H1 (cell line): ENCODE results near the gene SMAD7. TPM values are rescaled to one million over a fixed set of nuclear protein-coding genes. Genes with fewer than 3 reads are reported as not detected.

Experiments
- CTCF ChIA-PET: fragments of 300-600 bp; sonication (Branson Sonifier 250); formaldehyde crosslinking; loops from one replicate; lab custom pipeline; 2021; ENCODE audit not compliant: partially characterized antibody; lab: Charles Lee
- POLR2A ChIA-PET: fragments of 300-600 bp; sonication (Branson Sonifier 250); formaldehyde crosslinking; loops from one replicate; lab custom pipeline; 2021; ENCODE audit warnings: inconsistent platforms; ENCODE audit not compliant: partially characterized antibody; lab: Charles Lee
- DNase-seq, 2 experiments: peaks; one replicate each; pipeline versions ENCODE4 v3.0.0 to v3.0.0-alpha.2; 2010 to 2022; ENCODE audit warnings: low spot score in 2 of 2, low read depth in 1 of 2, mixed read lengths in 1 of 2
- FAIRE-seq: peaks from 2 replicates; lab custom pipeline; 2011; peaks lifted over from hg19 to GRCh38; lab: Jason Lieb, UNC
- H2AFZ ChIP-seq: 2 replicates; pipeline ENCODE4 v1.8.1; 2012; ENCODE audit warnings: low read length, inconsistent platforms
- H2AK5ac ChIP-seq: 2 replicates; pipeline ENCODE4 v1.6.1; 2013; ENCODE audit warnings: low read depth, low read length
- H2BK120ac ChIP-seq: replicated peaks from 2 replicates; pipeline ENCODE3; 2013; ENCODE audit warnings: low read depth, low read length, inconsistent platforms
- H2BK12ac ChIP-seq: 2 replicates; pipeline ENCODE4 v1.6.1; 2013; ENCODE audit warnings: low read depth, low read length
- H2BK15ac ChIP-seq: 2 replicates; pipeline ENCODE4 v1.6.1; 2013; ENCODE audit warnings: low read length
- H2BK20ac ChIP-seq: 2 replicates; pipeline ENCODE4 v1.6.1; 2013; ENCODE audit warnings: low read length
- H2BK5ac ChIP-seq: 2 replicates; pipeline ENCODE4 v1.6.1; 2013; ENCODE audit warnings: low read depth, low read length
- H3K14ac ChIP-seq: 2 replicates; pipeline ENCODE4 v1.6.1; 2013; ENCODE audit warnings: inconsistent platforms; ENCODE audit not compliant: insufficient read length
- H3K18ac ChIP-seq: 2 replicates; pipeline ENCODE4 v1.6.1; 2013; ENCODE audit warnings: low read length; ENCODE audit errors: extremely low read depth
- H3K23ac ChIP-seq: 2 replicates; pipeline ENCODE4 v1.6.1; 2013; ENCODE audit warnings: inconsistent platforms; ENCODE audit not compliant: insufficient read length
- H3K23me2 ChIP-seq: 2 replicates; pipeline ENCODE4 v1.6.1; 2013; ENCODE audit warnings: low read depth, low read length
- H3K27ac ChIP-seq: 2 replicates; pipeline ENCODE4 v1.6.1; 2011; ENCODE audit warnings: low read depth, low read length, inconsistent platforms
- H3K27me3 ChIP-seq, 4 experiments: replicated peaks in 1 of 4; 1 replicate in 1 of 4; 2 replicates in 3 of 4; pipeline versions ENCODE4 v1.6.1 to v1.8.1; 2011 to 2013; ENCODE audit warnings: low read length in 3 of 4, mild to moderate bottlenecking in 3 of 4, inconsistent platforms in 2 of 4, mixed read lengths in 2 of 4, moderate library complexity in 1 of 4; ENCODE audit not compliant: control insufficient read depth in 3 of 4, insufficient read depth in 3 of 4; ENCODE audit errors: extremely low read depth in 1 of 4
- H3K36me3 ChIP-seq, 4 experiments: 2 replicates each; pipeline versions ENCODE4 v1.6.1 to v1.8.1; 2011 to 2013; ENCODE audit warnings: mild to moderate bottlenecking in 4 of 4, low read length in 3 of 4, moderate library complexity in 2 of 4, control low read depth in 1 of 4, inconsistent platforms in 1 of 4; ENCODE audit not compliant: insufficient read depth in 4 of 4, control insufficient read depth in 2 of 4
- H3K4ac ChIP-seq: replicated peaks from 2 replicates; pipeline ENCODE3; 2013; ENCODE audit warnings: low read length, low read depth, mixed read lengths, inconsistent platforms; ENCODE audit not compliant: insufficient read length
- H3K4me1 ChIP-seq, 4 experiments: replicated peaks in 1 of 4; 1 replicate in 1 of 4; 2 replicates in 3 of 4; pipeline versions ENCODE4 v1.6.1 to v1.8.1; 2011 to 2013; ENCODE audit warnings: low read length in 3 of 4, inconsistent platforms in 2 of 4, mixed read lengths in 1 of 4; ENCODE audit not compliant: insufficient read depth in 4 of 4, control insufficient read depth in 3 of 4
- H3K4me2 ChIP-seq, 2 experiments: 2 replicates each; pipeline versions ENCODE4 v1.6.1 to v1.8.1; 2011 to 2013; ENCODE audit warnings: low read depth in 2 of 2, low read length in 2 of 2, control low read depth in 1 of 2, inconsistent platforms in 1 of 2, mild to moderate bottlenecking in 1 of 2; ENCODE audit not compliant: insufficient read depth in 1 of 2
- H3K4me3 ChIP-seq, 4 experiments: fragments of 200-600, 300-600 bp in 1 of 4; sonication (generic), shearing (Covaris generic), sonication (Bioruptor Twin) in 1 of 4; 2 replicates each; pipeline versions ENCODE4 v1.5.1 to v1.8.1; 2011 to 2016; ENCODE audit warnings: low read length in 4 of 4, low read depth in 3 of 4, control low read depth in 2 of 4, inconsistent platforms in 2 of 4, mild to moderate bottlenecking in 2 of 4, mixed read lengths in 1 of 4, moderate library complexity in 1 of 4; ENCODE audit not compliant: insufficient read depth in 2 of 4; ENCODE audit errors: extremely low read depth in 1 of 4
- H3K56ac ChIP-seq: replicated peaks from 2 replicates; pipeline ENCODE3; 2013; ENCODE audit warnings: low read depth, mild to moderate bottlenecking, mixed read lengths, low read length, inconsistent platforms; ENCODE audit not compliant: insufficient read length
- H3K79me1 ChIP-seq: 2 replicates; pipeline ENCODE4 v1.6.1; 2013; ENCODE audit warnings: low read depth, low read length, control low read depth
- H3K79me2 ChIP-seq, 2 experiments: 2 replicates each; pipeline versions ENCODE4 v1.6.1 to v1.8.1; 2012 to 2013; ENCODE audit warnings: low read length in 2 of 2, mild to moderate bottlenecking in 2 of 2, inconsistent platforms in 1 of 2; ENCODE audit not compliant: insufficient read depth in 2 of 2, control insufficient read depth in 1 of 2
- H3K9ac ChIP-seq, 4 experiments: replicated peaks in 1 of 4; 1 replicate in 1 of 4; 2 replicates in 3 of 4; pipeline versions ENCODE4 v1.6.1 to v1.8.1; 2011 to 2013; ENCODE audit warnings: low read depth in 3 of 4, low read length in 3 of 4, control low read depth in 2 of 4, mild to moderate bottlenecking in 2 of 4, moderate library complexity in 2 of 4, inconsistent platforms in 1 of 4; ENCODE audit errors: extremely low read depth in 1 of 4
- H3K9me3 ChIP-seq, 2 experiments: 2 replicates each; pipeline versions ENCODE4 v1.6.1 to v1.8.1; 2012 to 2013; ENCODE audit warnings: mild to moderate bottlenecking in 2 of 2, moderate library complexity in 2 of 2, control low read depth in 1 of 2, inconsistent platforms in 1 of 2, low read depth in 1 of 2, low read length in 1 of 2, mixed read lengths in 1 of 2; ENCODE audit not compliant: insufficient read depth in 2 of 2
- H4K20me1 ChIP-seq, 2 experiments: replicated peaks in 1 of 2; 2 replicates each; pipeline versions ENCODE3 to v1.8.1; 2011 to 2013; ENCODE audit warnings: inconsistent platforms in 2 of 2, low read length in 2 of 2, mild to moderate bottlenecking in 1 of 2; ENCODE audit not compliant: insufficient read depth in 2 of 2, control insufficient read depth in 1 of 2
- H4K5ac ChIP-seq: 2 replicates; pipeline ENCODE4 v1.6.1; 2013; ENCODE audit warnings: low read length, low read depth, mixed read lengths, inconsistent platforms; ENCODE audit not compliant: insufficient read length
- H4K8ac ChIP-seq: 2 replicates; pipeline ENCODE4 v1.8.0; 2013; ENCODE audit warnings: mild to moderate bottlenecking, moderate library complexity, low read length, inconsistent platforms; ENCODE audit not compliant: insufficient read depth; ENCODE audit errors: extremely low read depth
- H4K91ac ChIP-seq: replicated peaks from 2 replicates; pipeline ENCODE3; 2013; ENCODE audit warnings: low read length, mixed read lengths, inconsistent platforms; ENCODE audit not compliant: insufficient read length
- ASH2L ChIP-seq: fragments of 200-600, 300-600 bp; sonication (generic); IDR thresholded peaks from one replicate; pipeline ENCODE4 v1.7.1; 2017; ENCODE audit warnings: low read length
- BRCA1 ChIP-seq: IDR thresholded peaks from 2 replicates; pipeline ENCODE4 v1.6.1; 2012; ENCODE audit warnings: low read depth, low read length, improper control_type of control experiment
- CBX5 ChIP-seq: fragments of 300-800, 300-1000 bp; sonication (generic); IDR thresholded peaks from 2 replicates; pipeline ENCODE4 v1.7.1; 2016; ENCODE audit warnings: antibody characterized with exemption, low read length, low read depth
- CREB1 ChIP-seq: IDR thresholded peaks from 2 replicates; pipeline ENCODE4 v1.6.1; 2012; ENCODE audit warnings: inconsistent platforms
- KDM4A ChIP-seq: IDR thresholded peaks from one replicate; pipeline ENCODE4 v1.7.1; 2012; ENCODE audit warnings: low read depth, mild to moderate bottlenecking, moderate library complexity, low read length, inconsistent platforms; ENCODE audit not compliant: severe bottlenecking
- PHF8 ChIP-seq: fragments of 200-600 bp; sonication (generic); conservative IDR thresholded peaks from 2 replicates; pipeline ENCODE4 v1.7.1; 2012; ENCODE audit warnings: low read depth, mild to moderate bottlenecking, inconsistent platforms, low read length, moderate library complexity
- POLR2A ChIP-seq, 2 experiments: IDR thresholded peaks; 1 replicate in 1 of 2; 2 replicates in 1 of 2; pipeline ENCODE4 v1.6.1; 2011; ENCODE audit warnings: low read depth in 2 of 2, low read length in 2 of 2, mild to moderate bottlenecking in 2 of 2; ENCODE audit errors: control extremely low read depth in 1 of 2
- RBBP5 ChIP-seq: IDR thresholded peaks from 2 replicates; pipeline ENCODE4 v1.7.1; 2012; ENCODE audit warnings: low read depth, mild to moderate bottlenecking, inconsistent platforms, low read length, moderate library complexity, borderline replicate concordance
- SAP30 ChIP-seq: fragments of 300-600 bp; sonication (generic); IDR thresholded peaks from 2 replicates; pipeline ENCODE4 v1.7.1; 2012; ENCODE audit warnings: low read length, moderate library complexity, mild to moderate bottlenecking, inconsistent platforms; ENCODE audit not compliant: insufficient read depth, insufficient replicate concordance
- TAF1 ChIP-seq: IDR thresholded peaks from 2 replicates; pipeline ENCODE4 v1.6.1; 2011; ENCODE audit warnings: mild to moderate bottlenecking, low read depth, low read length
- TEAD4 ChIP-seq: IDR thresholded peaks from 2 replicates; pipeline ENCODE4 v1.6.1; 2012; ENCODE audit warnings: low read depth, low read length, inconsistent platforms, mixed read lengths
- YY1 ChIP-seq: IDR thresholded peaks from 2 replicates; pipeline ENCODE4 v1.6.1; 2011; ENCODE audit warnings: low read depth, mild to moderate bottlenecking, low read length
- WGBS, 2 experiments: shearing (Covaris generic) in 1 of 2; methylation state at CpG; one replicate each; pipeline versions ENCODE4 v1.1.6 to v1.1.7; 2013 to 2015; ENCODE audit warnings: low lambda C conversion rate in 2 of 2, mixed read lengths in 2 of 2, inconsistent platforms in 1 of 2, low coverage in 1 of 2, missing lambda C conversion rate in 1 of 2; ENCODE audit not compliant: insufficient replicate concordance in 2 of 2, insufficient coverage in 1 of 2, insufficient read length in 1 of 2; ENCODE audit errors: extremely low coverage in 1 of 2, missing lambda C conversion rate in 1 of 2; 5-methylcytosine and 5-hydroxymethylcytosine counted together
- polyA plus RNA-seq, 7 experiments: library from polyadenylated mRNA; depleted of rRNA in 3 of 7; stranded (reverse) in 5 of 7; unstranded in 2 of 7; fragments of >200 nt in 5 of 7; fragments of 200-250 nt in 2 of 7; gene quantifications; 1 replicate in 5 of 7; 2 replicates in 1 of 7; 4 replicates in 1 of 7; pipeline versions ENCODE4 v1.2.1 to v1.2.3, GENCODE V29; 2011 to 2013; ENCODE audit warnings: missing spikeins in 2 of 7, mixed read lengths in 2 of 7
- total RNA-seq: library from RNA; stranded (reverse); fragmentation: NEBNext Ultra II Directional; extraction: Animal tissue kit (Norgen Biotek cat#: 25700); gene quantifications from 2 replicates; pipeline ENCODE4 v1.2.1, GENCODE V29; 2021

The SMAD7 gene
- total and polyA plus RNA-seq, 2 of the 8 experiments (the other 6 are each of a cell fraction or from before 2014, with no cell fraction given) = 6.5 to 15.5 TPM

GRCh38 chr18:48952287-48953103 is 1.7 kb upstream of the SMAD7 start:
- H3K56ac ChIP-seq = peak overlapping the region; percentile 92
- no peak for FAIRE-seq
- peaks cover 0 to 40% (median 20%) of the 10 kb centered on the region in 4 experiments; a peak in 5 of 7 replicates for H3K27me3 ChIP-seq
- peaks cover 12 to 13% of the 10 kb centered on the region in 2 experiments for H4K20me1 ChIP-seq
- no peaks in the 10 kb centered on the region for H3K9me3 ChIP-seq
- CTCF ChIA-PET = interaction anchor here (0.6 to 3.5 kb wide), 11 partner anchors 7 to 286 kb away, joined by 3 to 12 read pairs (median 5); no protein-coding TSS in a partner anchor
- H4K5ac ChIP-seq = peak overlapping the region; percentile 45
- H2BK20ac ChIP-seq = peak overlapping the region; percentile 68
- peak overlapping the region; percentile 92 for H4K8ac ChIP-seq
- no peak overlapping the region for H2BK15ac ChIP-seq
- no peaks in the 10 kb centered on the region for H3K79me1 ChIP-seq
- H3K23me2 ChIP-seq = peaks cover 21% of the 10 kb centered on the region; the same call in 1 of the 2 replicates
- peak overlapping the region; percentile 14 to 58 (median 56) for H3K9ac ChIP-seq
- peak overlapping the region; percentile 73; the same call in 1 of the 2 replicates for H3K27ac ChIP-seq
- 1% methylated on average over 32 of the region's 67 CpGs; no CpG with 5 or more reads in 1 of the 2 experiments for WGBS, 2 experiments
- peaks cover 6 to 18% (median 10%) of the 10 kb centered on the region in 4 experiments for H3K4me1 ChIP-seq
- peak in 1 of 2 experiments; percentile 85 for DNase-seq
- H2BK12ac ChIP-seq = peak overlapping the region; percentile 97
- POLR2A ChIA-PET = interaction anchor here (0.6 to 2.6 kb wide), 21 partner anchors 8 to 535 kb away, joined by 3 to 17 read pairs (median 5); partner anchors contain the start of gene C18orf32
- H3K4ac ChIP-seq = peak overlapping the region; percentile 57
- peak overlapping the region; percentile 48 to 71 (median 58) for H3K4me3 ChIP-seq
- no peaks in the 10 kb centered on the region for H3K36me3 ChIP-seq
- H4K91ac ChIP-seq = peak overlapping the region; percentile 58
- peak overlapping the region; percentile 83 for H3K18ac ChIP-seq
- no peak overlapping the region for H3K23ac ChIP-seq
- H3K14ac ChIP-seq = no peak overlapping the region
- no peak overlapping the region for H2AK5ac ChIP-seq
- H3K4me2 ChIP-seq = peak overlapping the region; percentile 80 to 81
- H2BK120ac ChIP-seq = no peak overlapping the region
- H2BK5ac ChIP-seq = peak overlapping the region; percentile 93
- no peak overlapping the region for H2AFZ ChIP-seq
- H3K79me2 ChIP-seq = peaks cover 23 to 27% of the 10 kb centered on the region in 2 experiments
- TF ChIP-seq CBX5 = no peak
- no peak for TF ChIP-seq BRCA1
- peak; percentile 48; the same call in 1 of the 2 replicates for TF ChIP-seq PHF8
- TF ChIP-seq CREB1 = no peak; the same call in 1 of the 2 replicates
- TF ChIP-seq TEAD4 = peak; percentile 66; the same call in 1 of the 2 replicates
- no peak for TF ChIP-seq YY1
- no peak; the same call in 1 of the 2 replicates for TF ChIP-seq RBBP5
- peak; percentile 92 for TF ChIP-seq ASH2L
- no peak for TF ChIP-seq SAP30
- TF ChIP-seq TAF1 = peak; percentile 59
- TF ChIP-seq POLR2A (IDR thresholded peaks at IDR 0.05; ENCODE audit: control extremely low read depth in 1 of 2, low read depth in 2 of 2, low read length in 2 of 2) = peak in 1 of 2 experiments; percentile 73; a peak in 2 of 3 replicates
- TF ChIP-seq KDM4A = peak; percentile 60
